Activated T-cell treated with anti-CD3 and anti-CD28 coated beads, Interleukin-2, amount 50 U/mL, for 48 hours (primary cell): ENCODE measurements around the gene RABGEF1.
A peak's percentile ranks its signal among the peaks of the same experiment; 100 is the strongest.
"Not testable (repeated sequence)": the region's sequence is repeated elsewhere in the genome, so short reads cannot be mapped to it uniquely, and the experiment has no call there.

Source experiments
- DNase-seq, 2 experiments: peaks; one replicate each; pipeline ENCODE4 v3.0.0-alpha.2; 2020

Gene RABGEF1

DNA sequence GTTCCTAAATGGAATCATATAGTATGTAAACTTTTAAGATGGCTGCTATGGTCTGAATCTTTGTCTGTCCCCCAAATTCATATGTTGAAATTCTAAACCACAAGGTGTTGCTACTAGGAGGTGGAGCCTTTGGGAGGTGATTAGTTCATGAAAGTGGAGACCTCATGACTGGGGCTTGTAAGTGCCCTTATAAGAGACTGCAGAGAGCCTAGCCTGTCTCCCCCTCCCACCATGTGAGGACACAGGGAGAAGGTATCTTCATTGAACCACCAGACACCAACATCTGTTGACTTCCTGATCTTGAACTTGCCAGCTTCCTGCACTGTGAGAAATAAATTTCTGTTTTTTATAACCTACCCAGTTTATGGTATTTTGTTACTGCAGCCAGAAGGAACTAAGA, 27.0 kb downstream of the RABGEF1 start:
- DNase-seq: not testable (repeated sequence)

DNA sequence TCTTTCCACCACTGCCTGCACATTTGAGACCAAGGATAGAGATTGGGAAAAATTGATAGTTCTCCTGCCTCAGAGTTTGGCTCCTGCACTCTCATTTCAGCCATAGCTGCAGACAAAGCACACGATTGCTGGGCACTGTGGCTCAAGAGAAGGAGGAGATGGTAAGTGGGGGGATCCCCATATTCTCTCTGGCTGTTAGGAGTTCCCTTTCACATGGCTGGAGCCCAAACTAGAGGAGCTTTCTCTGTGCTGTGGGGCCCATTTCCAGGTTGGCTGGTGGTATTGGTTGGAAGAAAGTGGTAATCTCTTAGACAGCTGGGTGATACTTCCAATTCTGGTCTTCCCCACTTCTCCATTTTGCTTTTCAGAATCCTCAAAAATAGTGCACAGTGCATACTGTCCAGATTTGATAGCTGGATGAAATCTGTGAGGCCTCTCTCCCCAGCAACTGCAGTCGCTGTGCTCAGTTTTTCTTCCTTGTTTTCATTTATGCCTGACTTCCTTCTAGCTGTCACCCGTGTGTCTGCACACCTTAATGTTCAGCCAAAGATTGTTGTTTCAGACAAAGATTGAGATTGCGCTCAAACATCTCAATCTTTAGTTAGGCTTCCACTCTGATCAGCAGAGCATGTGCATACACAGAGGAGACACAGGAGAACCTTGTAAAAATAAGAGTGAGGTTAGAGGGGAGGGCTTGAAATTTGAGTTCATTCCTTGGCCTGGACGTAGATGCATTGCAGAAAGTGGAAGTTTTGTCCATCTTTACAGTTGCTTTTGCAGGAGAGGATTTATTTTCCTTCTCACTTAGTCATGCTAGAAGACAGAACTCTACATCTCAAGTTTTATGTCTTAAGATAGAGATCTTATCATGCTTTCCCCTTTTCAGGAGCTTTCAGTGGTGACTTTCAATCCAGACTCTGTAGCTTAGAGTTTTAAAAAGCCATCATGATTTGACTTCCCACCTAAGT, 28.6 kb downstream of the RABGEF1 start:
- no peak for DNase-seq

DNA sequence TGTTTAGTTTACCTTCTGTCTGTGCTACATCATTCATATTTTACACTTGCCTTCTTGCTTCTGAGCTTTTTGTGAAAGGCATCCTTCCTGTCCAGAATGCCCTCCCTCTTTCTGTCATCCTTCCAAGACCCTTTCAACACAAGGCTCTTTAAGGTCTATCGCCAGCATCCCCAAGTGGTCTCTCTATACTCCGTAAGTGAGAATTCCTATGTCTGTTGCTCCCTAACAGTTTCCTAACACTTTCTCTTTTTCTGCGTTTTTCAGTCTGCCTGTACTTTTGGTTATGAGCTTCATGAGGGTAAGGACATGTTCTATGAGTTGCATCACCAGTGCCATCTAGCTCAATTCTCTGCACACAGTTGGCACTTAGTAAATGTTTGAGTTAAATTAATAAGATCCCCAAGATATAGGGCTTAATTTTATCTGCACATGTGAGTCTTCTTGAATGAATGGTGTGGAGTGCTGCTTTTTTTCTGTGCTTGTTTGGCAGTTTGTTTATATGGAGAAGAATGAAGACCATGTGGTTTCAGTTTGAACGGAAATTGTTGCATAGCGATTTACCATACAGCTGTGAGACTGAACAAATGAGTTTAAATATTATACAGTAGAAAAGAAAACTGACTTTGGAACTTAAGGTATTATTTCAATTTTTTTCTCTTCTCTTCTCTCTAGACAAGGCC, 29.4 kb downstream of the RABGEF1 start:
- DNase-seq: no peak

DNA sequence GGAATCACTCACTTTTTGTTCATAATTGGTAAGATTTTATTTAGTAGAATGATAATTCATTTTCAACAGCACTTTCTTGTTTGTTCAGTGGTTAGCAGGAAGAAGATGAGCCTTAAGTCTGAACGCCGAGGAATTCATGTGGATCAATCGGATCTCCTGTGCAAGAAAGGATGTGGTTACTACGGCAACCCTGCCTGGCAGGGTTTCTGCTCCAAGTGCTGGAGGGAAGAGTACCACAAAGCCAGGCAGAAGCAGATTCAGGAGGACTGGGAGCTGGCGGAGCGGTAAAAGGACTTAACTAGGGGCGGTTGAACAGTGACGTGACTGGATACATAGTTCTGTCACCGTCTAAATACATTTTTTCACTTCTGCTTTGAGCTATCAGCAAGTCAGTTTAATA, 31.3 kb downstream of the RABGEF1 start:
- DNase-seq: no peak

DNA sequence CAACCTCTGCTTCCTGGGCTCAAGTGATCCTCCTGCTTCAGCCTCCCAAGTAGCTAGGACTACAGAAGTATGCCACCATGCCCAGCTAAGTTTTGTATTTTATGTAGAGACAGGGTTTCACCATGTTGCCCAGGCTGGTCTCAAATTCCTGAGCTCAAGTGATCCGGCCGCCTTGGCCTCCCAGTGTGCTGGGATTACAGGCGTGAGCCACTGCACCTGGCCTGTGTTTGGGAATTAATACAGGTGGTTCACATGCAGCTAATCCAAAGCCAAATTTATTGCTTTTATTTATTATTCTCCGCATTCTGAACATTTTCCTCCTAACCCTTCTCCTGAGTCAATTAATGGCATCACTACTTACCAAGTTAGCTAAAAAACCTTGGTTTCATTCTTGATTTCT, 33.2 kb downstream of the RABGEF1 start:
- not testable (repeated sequence) for DNase-seq

DNA sequence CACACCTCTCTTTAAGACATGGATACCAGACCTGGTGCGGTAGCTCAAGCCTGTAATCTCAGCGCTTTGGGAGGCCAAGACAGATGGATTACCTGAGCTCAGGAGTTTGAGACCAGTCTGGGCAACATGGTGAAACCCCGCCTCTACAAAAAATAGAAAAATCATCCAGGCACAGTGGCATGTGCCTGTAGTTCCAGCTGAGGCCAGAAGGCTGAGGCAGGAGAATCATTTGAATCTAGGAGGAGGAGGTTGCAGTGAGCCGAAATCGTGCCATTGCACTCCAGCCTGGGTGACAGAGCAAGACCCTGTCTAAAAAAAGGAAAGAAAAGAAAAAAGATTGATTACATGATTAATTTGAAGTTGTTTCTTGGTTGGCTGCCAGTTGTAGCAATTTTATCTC, 35.9 kb downstream of the RABGEF1 start:
- DNase-seq: not testable (repeated sequence)

DNA sequence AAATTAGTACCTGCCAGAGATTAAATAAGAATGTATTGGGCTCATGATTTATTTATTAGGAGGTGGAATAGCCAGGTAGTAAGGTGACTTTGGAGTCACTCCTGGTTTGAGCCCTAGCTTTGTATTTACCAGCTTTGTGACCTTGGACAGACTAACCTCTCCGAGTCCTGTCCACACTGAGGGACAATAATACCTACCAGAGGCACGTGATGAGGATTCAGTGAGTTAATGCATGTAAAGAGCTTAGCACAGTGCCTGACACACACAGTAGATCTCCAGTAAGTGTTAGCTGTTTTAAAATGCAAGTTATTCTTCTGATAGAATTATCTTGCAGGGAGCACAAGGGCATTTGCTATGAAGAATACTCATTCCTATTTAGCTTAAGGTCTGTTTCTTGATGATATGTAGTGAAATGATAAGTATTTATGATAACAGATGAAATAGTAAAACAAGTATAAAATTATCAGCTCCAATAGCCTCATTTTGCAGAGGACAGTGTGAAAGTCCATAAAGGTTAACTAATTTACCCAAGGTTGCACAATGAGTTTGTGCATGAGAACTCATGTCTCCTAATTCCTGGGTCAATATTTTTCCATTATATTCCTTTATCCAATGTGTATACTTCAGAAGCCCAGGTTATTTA, 36.4 kb downstream of the RABGEF1 start:
- no peak for DNase-seq

DNA sequence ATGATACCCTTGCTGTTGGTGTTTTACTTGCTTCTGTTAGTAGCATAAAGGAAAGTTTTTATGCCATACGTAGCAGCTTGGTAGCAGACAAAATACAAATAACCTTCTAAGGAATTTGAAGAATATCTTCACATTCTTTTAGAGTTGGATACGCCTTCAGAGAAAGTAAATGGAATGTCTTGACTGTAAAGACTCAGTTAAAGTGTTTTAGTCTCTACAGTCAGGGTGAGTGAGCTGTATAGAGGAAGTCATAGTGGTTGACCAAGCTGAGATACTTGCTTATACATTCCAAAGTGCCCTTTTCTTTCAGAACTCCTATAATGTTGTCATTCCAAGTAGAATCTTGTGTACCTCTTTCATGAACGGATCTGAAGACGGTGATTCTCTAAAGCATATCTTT, 37.7 kb downstream of the RABGEF1 start:
- DNase-seq: no peak

DNA sequence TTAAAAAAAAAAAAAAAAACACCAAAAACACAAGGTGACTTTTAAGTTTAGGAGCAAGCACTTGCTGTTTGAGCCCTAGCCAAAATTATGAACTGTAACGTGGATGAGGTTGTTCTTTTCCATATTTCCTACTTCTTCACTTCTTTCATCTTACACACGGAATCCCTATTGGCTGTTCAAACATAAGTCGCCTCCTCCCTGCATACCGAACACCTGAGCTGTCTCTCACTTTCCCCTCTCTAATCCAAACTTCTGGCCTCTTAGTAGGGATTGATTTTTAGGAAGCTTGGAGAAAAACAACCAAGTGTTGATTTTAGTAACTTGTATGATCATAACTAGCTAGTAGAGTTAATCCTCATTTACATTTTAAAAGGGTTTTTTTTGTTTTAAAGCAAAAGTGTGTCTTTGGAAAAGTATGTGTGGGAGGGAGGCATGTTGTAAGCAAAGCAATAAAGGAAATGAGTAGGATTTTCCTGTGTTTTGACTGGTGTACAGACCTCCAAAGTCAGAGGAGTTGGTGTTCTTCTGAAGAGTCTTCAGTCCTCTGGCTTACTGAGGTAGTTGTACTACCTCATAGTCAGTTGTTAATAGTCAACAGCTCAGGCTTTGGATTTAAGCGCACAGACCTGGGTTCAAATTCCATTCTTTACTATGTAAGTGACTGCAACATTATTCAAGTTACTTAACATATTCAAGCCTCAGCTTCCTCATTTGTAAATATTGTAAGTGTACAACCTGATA, 39.3 kb downstream of the RABGEF1 start:
- DNase-seq: no peak

DNA sequence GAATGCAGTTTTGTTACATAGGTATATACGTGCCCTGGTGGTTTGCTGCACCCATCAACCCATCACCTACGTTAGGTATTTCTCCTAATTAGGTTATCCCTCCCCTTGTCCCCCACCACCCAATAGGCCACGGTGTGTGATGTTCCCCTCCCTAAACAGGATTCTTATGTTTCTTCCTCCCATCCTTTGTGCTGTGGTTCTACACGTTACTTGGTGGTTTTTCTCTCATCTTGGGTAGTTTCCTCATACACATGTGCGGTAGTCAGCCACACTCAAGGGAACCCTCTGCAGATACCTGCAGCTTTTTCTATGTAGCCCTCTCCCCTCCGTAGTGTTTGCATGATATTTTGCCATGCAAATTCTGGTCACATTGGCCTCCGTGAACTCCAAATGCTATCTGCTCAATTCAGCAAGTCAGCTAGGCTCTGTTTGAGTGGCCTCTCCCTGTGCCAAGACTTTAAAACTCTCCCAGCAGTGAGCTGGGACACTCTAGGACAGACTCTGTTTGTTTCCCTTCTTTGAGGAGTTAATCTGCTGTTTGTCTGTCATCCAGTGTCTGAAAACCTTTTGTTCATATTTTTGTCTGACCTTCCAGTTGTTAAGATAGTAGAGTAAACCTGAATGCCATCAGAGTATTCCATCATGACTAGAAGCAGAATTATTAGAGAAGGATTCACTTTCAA, 41.0 kb downstream of the RABGEF1 start:
- DNase-seq: no peak

DNA sequence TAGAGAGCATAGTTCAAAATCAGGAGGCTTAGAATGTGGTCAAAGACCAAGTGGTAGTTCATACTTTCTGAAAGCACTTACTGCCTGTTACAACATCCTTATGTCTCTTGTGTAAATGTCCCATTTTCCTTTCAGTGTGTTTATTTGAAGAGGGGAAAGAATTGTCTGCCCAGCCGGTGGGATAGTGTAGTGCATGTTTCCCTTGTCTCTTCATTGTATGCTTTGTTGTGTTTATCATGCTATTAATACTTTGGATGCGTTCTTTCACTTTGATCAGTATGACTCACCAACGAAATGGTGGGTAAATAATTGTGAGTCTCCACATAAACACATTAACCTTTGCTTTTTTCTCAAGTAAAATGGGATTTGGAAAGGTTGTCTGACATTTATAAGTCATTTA, 42.3 kb downstream of the RABGEF1 start:
- DNase-seq: not testable (repeated sequence)

DNA sequence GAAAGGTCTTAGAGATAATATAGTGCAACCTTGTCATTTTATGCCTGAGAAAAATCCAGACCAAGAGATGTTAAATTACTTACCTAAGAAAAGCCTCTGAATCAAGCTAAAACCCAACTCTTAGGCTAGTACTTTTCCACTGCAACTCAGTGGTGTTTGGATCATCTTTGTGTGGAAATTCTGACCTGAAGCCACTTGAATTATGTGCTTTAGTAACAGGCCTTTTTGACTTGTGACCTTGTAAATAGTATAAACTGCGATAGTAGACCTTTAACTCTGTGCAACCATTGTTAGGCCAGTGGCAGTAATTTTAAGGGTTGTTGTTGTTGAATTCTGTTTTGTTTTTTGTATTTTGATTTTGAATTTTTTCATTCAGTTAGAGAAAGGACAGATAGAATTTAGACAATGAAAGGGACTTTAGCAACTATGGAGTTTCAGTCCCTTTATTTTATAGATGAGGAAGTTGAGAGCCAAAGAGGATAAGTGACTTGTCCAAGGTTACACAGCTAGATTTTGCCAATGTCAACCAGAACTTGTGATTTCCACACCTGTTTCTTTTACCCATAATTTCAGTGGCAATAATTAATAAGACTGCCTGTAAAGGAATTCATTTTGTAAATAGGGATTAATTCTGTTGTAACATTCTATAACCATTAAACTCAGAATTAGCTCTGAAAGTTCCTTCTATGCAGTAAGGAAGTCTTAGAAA, 43.5 kb downstream of the RABGEF1 start:
- DNase-seq: not testable (repeated sequence)

DNA sequence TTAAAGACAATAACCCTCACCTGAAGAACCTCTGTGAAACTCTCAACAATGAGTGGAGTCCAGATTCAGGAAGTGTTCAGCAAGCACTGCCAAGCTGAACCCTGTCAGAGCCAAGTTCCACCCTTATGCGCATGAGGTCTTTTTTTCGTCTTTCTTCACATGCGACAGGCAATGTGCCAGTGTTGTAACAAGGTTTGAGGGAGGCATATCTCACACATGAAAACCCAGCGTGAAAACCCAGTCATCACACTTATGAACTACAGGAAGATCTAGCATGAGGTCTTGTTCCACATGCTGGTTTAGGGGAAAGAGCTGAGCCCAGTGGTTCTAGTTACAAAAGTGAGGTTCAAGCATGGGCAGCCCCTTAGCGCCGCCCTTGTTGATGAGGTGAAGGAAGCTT, 49.7 kb downstream of the RABGEF1 start:
- DNase-seq: no peak

DNA sequence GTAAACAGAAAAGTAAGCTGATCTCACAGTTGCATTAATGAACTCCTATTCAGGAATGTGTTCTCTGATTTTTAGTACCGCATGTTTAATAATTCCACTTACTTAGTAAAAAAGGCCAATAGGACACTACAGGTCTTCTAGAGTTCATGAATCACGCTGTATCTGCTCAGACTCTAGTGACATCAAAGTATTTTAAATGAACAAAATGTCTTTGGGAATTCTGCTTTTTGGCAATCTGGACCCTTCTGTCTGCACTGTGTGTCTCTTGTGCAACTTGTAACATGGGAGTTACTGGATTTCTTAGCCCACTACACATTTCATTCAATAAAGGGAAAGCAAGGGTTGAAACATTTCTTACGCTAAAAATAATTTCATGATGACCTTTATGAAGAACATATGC, 50.2 kb downstream of the RABGEF1 start:
- no peak for DNase-seq

DNA sequence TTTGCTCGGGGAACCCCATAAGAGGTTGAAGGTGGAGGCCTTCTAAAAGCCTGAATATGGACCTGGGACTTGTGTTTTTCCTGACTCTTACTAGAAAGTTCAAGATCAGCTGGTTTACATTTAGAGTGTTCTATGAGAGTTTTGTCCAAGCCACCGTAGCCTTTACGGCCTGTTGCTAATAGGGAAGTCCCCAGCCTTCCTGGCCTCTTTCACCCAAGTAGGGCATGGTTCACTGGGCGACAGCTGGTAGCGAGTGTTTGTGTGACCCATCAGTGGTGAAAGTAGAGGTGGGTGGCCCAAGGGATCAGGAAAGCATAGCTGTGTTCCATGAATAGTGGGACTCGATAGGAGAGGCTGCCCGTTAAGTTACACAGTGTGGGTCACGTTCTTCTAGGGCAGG, 60.1 kb downstream of the RABGEF1 start:
- no peak for DNase-seq

DNA sequence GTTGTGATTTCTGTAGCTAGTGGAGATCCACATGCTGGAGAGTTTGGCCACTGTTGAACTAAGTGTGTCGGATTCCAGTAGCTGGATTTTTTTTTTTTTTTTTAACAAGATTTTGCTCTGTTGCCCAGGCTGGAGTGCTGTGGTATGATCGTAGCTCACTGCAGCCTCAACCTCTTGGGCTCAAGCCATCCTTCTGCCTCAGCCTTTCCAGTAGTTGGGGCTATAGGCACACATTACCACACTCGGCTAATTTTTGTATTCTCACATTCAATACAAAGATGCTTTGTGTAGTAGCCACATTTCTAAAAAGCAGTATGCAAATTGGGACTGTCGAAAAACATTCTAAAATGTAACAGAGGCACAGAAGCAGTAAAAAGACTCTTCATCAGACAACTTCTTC, 63.5 kb downstream of the RABGEF1 start:
- no peak for DNase-seq

DNA sequence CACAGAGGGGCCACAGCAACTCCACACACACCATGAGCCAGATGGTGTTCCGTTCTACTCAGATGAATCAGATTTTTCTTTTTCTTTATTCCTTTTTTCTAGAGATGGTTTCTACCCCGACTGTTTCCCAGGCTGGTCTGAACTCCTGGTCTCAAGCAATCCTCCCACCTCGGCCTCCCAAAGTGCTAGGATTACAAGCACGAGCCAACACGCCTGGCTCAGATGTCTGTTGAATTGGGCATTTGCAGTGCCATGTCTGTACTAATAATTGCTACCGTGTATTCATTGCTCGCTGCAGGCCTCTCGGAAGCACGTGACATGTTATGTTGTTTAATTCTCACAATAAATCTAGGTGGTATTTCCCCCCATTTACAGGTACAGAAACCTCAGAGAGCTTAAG, 67.2 kb downstream of the RABGEF1 start:
- peak in 1 of 2 experiments; percentile 1 for DNase-seq

DNA sequence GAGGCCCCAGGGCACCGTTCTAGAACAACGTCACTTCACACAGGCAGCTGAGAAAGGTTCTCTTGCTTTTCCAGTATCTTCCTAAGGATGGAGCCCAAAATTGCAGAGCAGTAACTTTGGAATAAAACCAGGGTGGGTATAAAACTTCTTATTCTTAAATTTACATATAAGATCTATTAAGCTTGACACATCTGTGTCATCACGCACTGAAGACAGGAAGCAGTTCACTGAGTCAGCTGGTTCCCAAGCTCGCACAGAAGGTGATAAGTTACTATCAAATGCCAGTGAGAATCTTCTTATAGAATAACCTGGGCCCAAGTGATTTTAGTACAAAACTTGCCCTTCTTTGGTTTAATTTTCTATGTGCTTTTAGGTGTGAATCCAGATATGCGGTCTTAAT, 70.2 kb downstream of the RABGEF1 start:
- no peak for DNase-seq

DNA sequence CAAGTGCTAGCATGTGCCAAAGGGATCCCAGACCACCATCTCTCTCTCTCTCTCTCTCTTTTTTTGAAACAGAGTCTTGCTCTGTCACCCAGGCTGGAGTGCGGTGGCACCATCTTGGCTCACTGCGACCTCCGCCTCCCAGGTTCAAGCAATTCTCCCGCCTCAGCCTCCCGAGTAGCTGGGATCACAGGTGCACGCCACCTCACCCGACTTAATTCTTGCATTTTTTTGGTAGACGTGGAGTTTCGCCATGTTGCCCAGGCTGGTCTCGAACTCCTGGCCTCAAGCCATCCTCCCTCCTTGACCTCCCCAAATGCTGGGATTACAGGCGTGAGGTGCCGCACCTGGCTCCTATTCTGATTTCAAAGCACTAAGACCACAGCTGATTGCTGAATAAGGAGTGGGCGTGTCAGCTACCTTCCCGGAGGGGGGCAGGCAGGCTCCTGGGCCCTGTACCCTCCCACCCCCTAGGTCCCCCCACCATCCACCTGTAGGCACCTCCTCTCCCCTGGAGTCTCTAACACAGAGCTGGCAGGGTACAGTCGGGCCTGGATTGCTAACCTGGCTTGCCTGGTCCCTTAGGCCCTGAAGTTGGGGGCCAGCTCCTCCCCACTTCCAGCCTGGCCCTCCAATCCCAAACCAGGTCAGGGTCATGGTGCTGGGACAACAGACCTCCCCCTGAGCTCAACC, 74.8 kb downstream of the RABGEF1 start:
- not testable (repeated sequence) for DNase-seq

DNA sequence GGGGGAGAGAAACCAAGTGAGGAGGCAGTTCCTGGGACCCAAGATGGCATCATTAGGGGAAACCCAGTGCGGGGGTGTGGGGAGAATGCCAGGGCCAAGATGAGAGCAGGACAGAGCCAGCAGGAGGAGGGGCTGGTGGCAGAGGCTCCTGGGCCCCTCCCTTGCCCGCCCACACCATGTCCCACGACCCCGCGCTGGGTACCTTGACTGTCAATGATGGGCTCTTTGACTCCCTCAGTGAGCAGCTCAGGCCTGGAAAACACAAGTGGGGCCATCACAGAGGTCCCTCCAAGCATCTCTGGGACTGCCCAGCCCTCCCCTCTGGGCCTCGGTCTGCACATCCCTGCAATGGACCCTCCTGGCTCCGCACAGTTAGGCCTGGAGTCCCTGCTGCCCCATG, 75.4 kb downstream of the RABGEF1 start:
- no peak for DNase-seq

DNA sequence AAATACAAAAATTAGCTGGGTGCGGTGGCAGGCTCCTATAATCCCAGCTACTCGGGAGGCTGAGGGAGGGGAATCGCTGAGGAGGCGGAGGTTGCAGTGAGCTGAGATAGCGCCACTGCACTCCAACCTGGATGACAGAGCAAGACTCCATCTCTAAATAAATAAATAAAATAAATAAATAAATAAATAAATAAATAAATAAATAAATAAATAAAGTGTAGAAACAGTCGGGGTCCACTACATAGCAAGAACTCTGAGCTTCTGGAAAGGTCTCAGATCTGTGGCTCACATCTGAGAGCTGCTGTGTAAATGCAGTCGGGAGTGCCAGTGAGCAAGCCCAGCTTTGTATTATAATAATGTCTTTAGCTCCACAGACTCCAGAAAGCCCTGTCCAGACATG, 76.1 kb downstream of the RABGEF1 start:
- DNase-seq: not testable (repeated sequence)
